Testis (tissue), 3 donors: ENCODE results near the gene RNF167. TPM values are rescaled to one million over a fixed set of nuclear protein-coding genes. Genes with fewer than 3 reads are reported as not detected.
A peak's percentile ranks its signal among the peaks of the same experiment; 100 is the strongest.
"Not testable (repeated sequence)": the region's sequence is repeated elsewhere in the genome, so short reads cannot be mapped to it uniquely, and the experiment has no call there.

ENCODE experiments used
- DNase-seq: peaks from one replicate; pipeline ENCODE4 v3.0.0-alpha.2; 2019
- H3K27ac ChIP-seq, 2 donors: fragments of 200-600 bp; sonication (generic); one replicate each; pipeline ENCODE4 v1.5.1; 2019
- H3K27me3 ChIP-seq: fragments of 200-600 bp; sonication (generic); one replicate; pipeline ENCODE4 v1.5.1; 2019
- H3K36me3 ChIP-seq: fragments of 200-600 bp; sonication (generic); one replicate; pipeline ENCODE4 v1.5.1; 2017; ENCODE audit warnings: low read depth; ENCODE audit errors: missing control alignments
- H3K4me1 ChIP-seq: fragments of 200-600 bp; sonication (generic); one replicate; pipeline ENCODE4 v1.5.1; 2019
- H3K4me3 ChIP-seq, 2 donors: fragments of 200-600 bp; sonication (generic); one replicate each; pipeline ENCODE4 v1.5.1; 2017 to 2019
- H3K9me3 ChIP-seq: fragments of 200-600 bp; sonication (generic); one replicate; pipeline ENCODE4 v1.5.1; 2017
- CTCF ChIP-seq, 3 experiments: fragments of 450-650 bp in 2 of 3; fragments of 200-600 bp in 1 of 3; sonication (generic) in 1 of 3; IDR thresholded peaks; one replicate each; pipeline ENCODE4 v1.5.1; 2016 to 2019; ENCODE audit warnings: antibody characterized with exemption in 3 of 3, mild to moderate bottlenecking in 2 of 3, moderate library complexity in 1 of 3
- POLR2A ChIP-seq: fragments of 450-650 bp; IDR thresholded peaks from one replicate; pipeline ENCODE4 v1.6.1; 2017; ENCODE audit warnings: antibody characterized with exemption, mild to moderate bottlenecking, moderate library complexity
- WGBS, 2 donors: methylation state at CpG; one replicate each; pipeline ENCODE4 v1.1.5; 2018; 5-methylcytosine and 5-hydroxymethylcytosine counted together
- intact Hi-C: fragments of 100-400 bp; cut with DNase I; formaldehyde crosslinking; loops from one replicate; pipeline ENCODE4 v1.15.1; 2023; ENCODE audit warnings: low total_unique reads
- polyA plus RNA-seq: library from polyadenylated mRNA; stranded (reverse); fragments of 350-450 nt; fragmentation: Illumina TruSeq; extraction: RNeasy Lipid Tissue Mini Kit (QIAGEN cat#74804); gene quantifications from one replicate; pipeline ENCODE4 v1.2.3, GENCODE V29; 2014; ENCODE audit warnings: low read depth, low replicate concordance; ENCODE audit not compliant: insufficient read depth
- total RNA-seq, 2 donors: library from RNA; depleted of rRNA; stranded (reverse); fragments of >200 nt; gene quantifications; one replicate each; pipeline ENCODE4 v1.2.3, GENCODE V29; 2016

The RNF167 gene
- total and polyA plus RNA-seq, 3 donors from 2014 or later: 110 to 211 (median 111) TPM

GRCh38 chr17:4901648-4902344 is 38.3 kb upstream of the RNF167 start:
- peaks cover 8% of the 10 kb centered on the region for H3K4me1 ChIP-seq
- 59% methylated on average over 16 to 48 of the region's 48 CpGs for WGBS, 2 donors

GRCh38 chr17:4902540-4902939 is 37.5 kb upstream of the RNF167 start:
- Histone ChIP-seq H3K4me3 (no peak overlapping the region), H3K4me1 (peaks cover 8% of the 10 kb centered on the region), H3K9me3 (no peaks in the 10 kb centered on the region), H3K27me3 (no peaks in the 10 kb centered on the region), H3K27ac (no peak overlapping the region), H3K36me3 (no peaks in the 10 kb centered on the region)
- no peak for DNase-seq
- TF ChIP-seq POLR2A (no peak), CTCF (IDR thresholded peaks at IDR 0.05) (no peak)
- intact Hi-C loops: no loop called here
- 33 to 39% methylated on average over 8 of the region's 8 CpGs for WGBS, 2 donors

More at GRCh38 chr17:4901648-4902344, 38.3 kb upstream of the RNF167 start:
- intact Hi-C loops: no loop called here
- H3K27ac ChIP-seq: no peak overlapping the region
- no peaks in the 10 kb centered on the region for H3K9me3 ChIP-seq
- peak overlapping the region; percentile 20 to 42 for H3K4me3 ChIP-seq
- no peaks in the 10 kb centered on the region for H3K27me3 ChIP-seq
- TF ChIP-seq POLR2A: no peak
- TF ChIP-seq CTCF (IDR thresholded peaks at IDR 0.05): no peak
- peak; percentile 54 for DNase-seq
- no peaks in the 10 kb centered on the region for H3K36me3 ChIP-seq

GRCh38 chr17:4903051-4903818 is 36.8 kb upstream of the RNF167 start, which contains the start of gene CHRNE:
TSS of gene CHRNE (minus strand) at chr17:4903098. CDS start at chr17:4903063, 35 bp downstream.
- no peaks in the 10 kb centered on the region for H3K36me3 ChIP-seq
- WGBS, 2 donors: 29 to 31% methylated on average over 10 of the region's 10 CpGs
- peak within 1 kb of the TSS; percentile 20 to 42 for H3K4me3 ChIP-seq

GRCh38 chr17:4906642-4907041 is 33.4 kb upstream of the RNF167 start:
- H3K4me3 ChIP-seq, H3K36me3 ChIP-seq, intact Hi-C loops, H3K9me3 ChIP-seq, H3K27ac ChIP-seq, H3K27me3 ChIP-seq, DNase-seq: not testable (repeated sequence)
- H3K4me1 ChIP-seq: peaks cover 12% of the 10 kb centered on the region

More at GRCh38 chr17:4903051-4903818, 36.8 kb upstream of the RNF167 start, which contains the start of gene CHRNE:
- Histone ChIP-seq H3K27me3 (no peaks in the 10 kb centered on the region), H3K27ac (no peak within 1 kb of the TSS), H3K9me3 (no peaks in the 10 kb centered on the region), H3K4me1 (peaks cover 8% of the 10 kb centered on the region)
- DNase-seq: peak; percentile 93
- intact Hi-C loops: no loop called here
- TF ChIP-seq POLR2A: no peak
- TF ChIP-seq CTCF (IDR thresholded peaks at IDR 0.05): peak; percentile 57 to 82 (median 80)

GRCh38 chr17:4908301-4908700 is 31.8 kb upstream of the RNF167 start:
- DNase-seq: no peak
- TF ChIP-seq CTCF (IDR thresholded peaks at IDR 0.05) (no peak), POLR2A (no peak)
- WGBS, 2 donors: 57 to 90% methylated on average over 2 to 10 of the region's 10 CpGs
- Histone ChIP-seq H3K27me3 (no peaks in the 10 kb centered on the region), H3K36me3 (no peaks in the 10 kb centered on the region), H3K27ac (no peak overlapping the region), H3K4me3 (no peak overlapping the region), H3K4me1 (peaks cover 7% of the 10 kb centered on the region), H3K9me3 (no peaks in the 10 kb centered on the region)
- intact Hi-C loops: no loop called here
